ENCODE data around the gene DLG3. TPM values are rescaled to one million over a fixed set of nuclear protein-coding genes. Genes with fewer than 3 reads are reported as not detected.

DLG3 gene
- total RNA-seq, 2 donors from 2014 or later: 14.8 to 15.0 TPM

GRCh38 chrX:70464051-70464450 is 19.4 kb downstream of the DLG3 start:
- no peak for ATAC-seq
- DNase-seq: no peak
- intact Hi-C loops (cut with DNase I): no loop called here

- no peak for DNase-seq
These were observed 22.3 kb downstream of the DLG3 start for GRCh38 chrX:70466968-70467367.

GRCh38 chrX:70468709-70469108 is 24.1 kb downstream of the DLG3 start:
- no peak for ATAC-seq
- intact Hi-C loops (cut with DNase I): no loop called here
- DNase-seq: no peak

More at GRCh38 chrX:70466968-70467367, 22.3 kb downstream of the DLG3 start:
- ATAC-seq: no peak
- intact Hi-C loops (cut with DNase I): no loop called here

GRCh38 chrX:70470850-70471289 is 26.2 kb downstream of the DLG3 start:
- no peak for DNase-seq
- intact Hi-C loops (cut with DNase I): no loop called here

GRCh38 chrX:70476166-70476933 is 31.7 kb downstream of the DLG3 start:
- intact Hi-C loops (cut with DNase I): no loop called here
- ATAC-seq (no peak), DNase-seq (no peak)

More at GRCh38 chrX:70470850-70471289, 26.2 kb downstream of the DLG3 start:
- ATAC-seq: no peak

GRCh38 chrX:70476934-70477733 is 32.5 kb downstream of the DLG3 start:
- intact Hi-C loops (cut with DNase I): no loop called here
- peak; percentile 36 for DNase-seq
- ATAC-seq: peak in 1 of 2 donors; percentile 49

- DNase-seq: no peak
- ATAC-seq: no peak
- intact Hi-C loops (cut with DNase I): no loop called here
These were observed 33.1 kb downstream of the DLG3 start for GRCh38 chrX:70477734-70478075.

GRCh38 chrX:70478526-70479245 is 34.1 kb downstream of the DLG3 start:
- ATAC-seq (no peak), DNase-seq (no peak)
- intact Hi-C loops (cut with DNase I): no loop called here

GRCh38 chrX:70479247-70479921 is 34.7 kb downstream of the DLG3 start:
- intact Hi-C loops (cut with DNase I): no loop called here
- DNase-seq (no peak), ATAC-seq (peak in 1 of 2 donors; percentile 56)

GRCh38 chrX:70479922-70480659 is 35.5 kb downstream of the DLG3 start:
- DNase-seq: no peak

GRCh38 chrX:70480660-70481018 is 36.0 kb downstream of the DLG3 start:
- DNase-seq (peak; percentile 37), ATAC-seq (peak; percentile 77 to 84)
- intact Hi-C loops (cut with DNase I): no loop called here

More at GRCh38 chrX:70479922-70480659, 35.5 kb downstream of the DLG3 start:
- intact Hi-C loops (cut with DNase I): no loop called here
- peak; percentile 30 to 43 for ATAC-seq

- peak in 1 of 2 donors; percentile 23 for ATAC-seq
- DNase-seq: no peak
- intact Hi-C loops (cut with DNase I): no loop called here
These were observed 37.0 kb downstream of the DLG3 start for GRCh38 chrX:70481471-70482270.

- DNase-seq: no peak
- intact Hi-C loops (cut with DNase I): no loop called here
- ATAC-seq: no peak
These were observed 37.7 kb downstream of the DLG3 start for GRCh38 chrX:70482300-70482699.

GRCh38 chrX:70485466-70485865 is 40.8 kb downstream of the DLG3 start:
- ATAC-seq (no peak), DNase-seq (no peak)
- intact Hi-C loops (cut with DNase I): no loop called here

GRCh38 chrX:70488856-70489255 is 44.2 kb downstream of the DLG3 start:
- intact Hi-C loops (cut with DNase I): no loop called here
- DNase-seq (no peak), ATAC-seq (no peak)

- intact Hi-C loops (cut with DNase I): no loop called here
- DNase-seq: no peak
- peak in 1 of 2 donors; percentile 23 for ATAC-seq
These were observed 49.8 kb downstream of the DLG3 start for GRCh38 chrX:70494441-70494840.

GRCh38 chrX:70496491-70496890 is 51.9 kb downstream of the DLG3 start:
- ATAC-seq (no peak), DNase-seq (no peak)
- intact Hi-C loops (cut with DNase I): no loop called here

- peak in 1 of 2 donors; percentile 63 for ATAC-seq
- no peak for DNase-seq
- intact Hi-C loops (cut with DNase I): no loop called here
These were observed 52.4 kb downstream of the DLG3 start for GRCh38 chrX:70497026-70497425.
